ENCODE results near the gene HBE1.

- TF ChIP-seq CTCF (IDR thresholded peaks at IDR 0.05), result no peak
- TF ChIP-seq EZH2phosphoT487 (IDR thresholded peaks at IDR 0.05; ENCODE audit: borderline replicate concordance, low read depth), result no peak
- no peak for TF ChIP-seq POLR2AphosphoS5 (IDR thresholded peaks at IDR 0.05; ENCODE audit: low read depth, low read length)
- no peak for TF ChIP-seq IRF3 (IDR thresholded peaks at IDR 0.05; ENCODE audit: low read depth, low read length)
- no peak for TF ChIP-seq USF1 (IDR thresholded peaks at IDR 0.05; ENCODE audit: borderline replicate concordance, low read depth)
- no peak for TF ChIP-seq REST (IDR thresholded peaks at IDR 0.05; ENCODE audit: low read depth, low read length)
- TF ChIP-seq MAX (IDR thresholded peaks at IDR 0.05; ENCODE audit: low read depth), result no peak
- no peak for TF ChIP-seq YY1 (IDR thresholded peaks at IDR 0.05; ENCODE audit: low read depth)
- no peak for TF ChIP-seq SIN3A (IDR thresholded peaks at IDR 0.05; ENCODE audit: borderline replicate concordance, low read depth, low read length)
- TF ChIP-seq RAD21 (IDR thresholded peaks at IDR 0.05; ENCODE audit: low read length), result no peak
- TF ChIP-seq GABPA (IDR thresholded peaks at IDR 0.05; ENCODE audit: low read depth), result no peak
- no peak for TF ChIP-seq TAF1 (IDR thresholded peaks at IDR 0.05; ENCODE audit: borderline replicate concordance, low read depth, low read length)
- no peak for TF ChIP-seq JUND (IDR thresholded peaks at IDR 0.05)
Measured at GRCh38 chr11:5243816-5244180, 25.9 kb downstream of the HBE1 start.

Measured in SK-N-SH (cell line).